Nephron (organoid): Measurements from ENCODE around the gene COA4.
A peak's percentile ranks its signal among the peaks of the same experiment; 100 is the strongest.
"Not testable (repeated sequence)": the region's sequence is repeated elsewhere in the genome, so short reads cannot be mapped to it uniquely, and the experiment has no call there.

ENCODE experiments used
- H3K27ac Mint-ChIP-seq, 3 experiments: 2 replicates each; pipeline ENCODE4 v1.8.0; 2020; ENCODE audit warnings: mixed read lengths in 3 of 3, mild to moderate bottlenecking in 2 of 3, moderate library complexity in 1 of 3
- H3K27me3 Mint-ChIP-seq: 2 replicates; pipeline ENCODE4 v1.8.0; 2021; ENCODE audit warnings: low read depth, mild to moderate bottlenecking, moderate library complexity, mixed read lengths
- H3K36me3 Mint-ChIP-seq: 2 replicates; pipeline ENCODE4 v1.8.0; 2020; ENCODE audit warnings: low read depth, mixed read lengths
- H3K4me1 Mint-ChIP-seq: 2 replicates; pipeline ENCODE4 v1.8.0; 2020; ENCODE audit warnings: mixed read lengths
- H3K4me3 Mint-ChIP-seq, 3 experiments: 2 replicates each; pipeline ENCODE4 v1.8.0; 2020; ENCODE audit warnings: mild to moderate bottlenecking in 3 of 3, mixed read lengths in 3 of 3, moderate library complexity in 2 of 3
- H3K9me3 Mint-ChIP-seq: 2 replicates; pipeline ENCODE4 v1.8.0; 2020; ENCODE audit warnings: mixed read lengths
- TF ChIP-seq, protein P1 (sequence below), 3 experiments: fragments of 200-600 bp; sonication (generic); IDR thresholded peaks; one replicate each; pipeline ENCODE4 v1.5.0; 2021; ENCODE audit warnings: antibody characterized with exemption in 3 of 3; ENCODE audit not compliant: unreplicated experiment in 3 of 3

Gene COA4

GRCh38 chr11:73889019-73889418, 12.4 kb upstream of the COA4 start:
- H3K9me3 Mint-ChIP-seq = no peaks in the 10 kb centered on the region
- H3K4me3 Mint-ChIP-seq = no peak overlapping the region
- H3K27ac Mint-ChIP-seq = no peak overlapping the region
- H3K4me1 Mint-ChIP-seq = no peaks in the 10 kb centered on the region
- TF ChIP-seq, protein P1, sequence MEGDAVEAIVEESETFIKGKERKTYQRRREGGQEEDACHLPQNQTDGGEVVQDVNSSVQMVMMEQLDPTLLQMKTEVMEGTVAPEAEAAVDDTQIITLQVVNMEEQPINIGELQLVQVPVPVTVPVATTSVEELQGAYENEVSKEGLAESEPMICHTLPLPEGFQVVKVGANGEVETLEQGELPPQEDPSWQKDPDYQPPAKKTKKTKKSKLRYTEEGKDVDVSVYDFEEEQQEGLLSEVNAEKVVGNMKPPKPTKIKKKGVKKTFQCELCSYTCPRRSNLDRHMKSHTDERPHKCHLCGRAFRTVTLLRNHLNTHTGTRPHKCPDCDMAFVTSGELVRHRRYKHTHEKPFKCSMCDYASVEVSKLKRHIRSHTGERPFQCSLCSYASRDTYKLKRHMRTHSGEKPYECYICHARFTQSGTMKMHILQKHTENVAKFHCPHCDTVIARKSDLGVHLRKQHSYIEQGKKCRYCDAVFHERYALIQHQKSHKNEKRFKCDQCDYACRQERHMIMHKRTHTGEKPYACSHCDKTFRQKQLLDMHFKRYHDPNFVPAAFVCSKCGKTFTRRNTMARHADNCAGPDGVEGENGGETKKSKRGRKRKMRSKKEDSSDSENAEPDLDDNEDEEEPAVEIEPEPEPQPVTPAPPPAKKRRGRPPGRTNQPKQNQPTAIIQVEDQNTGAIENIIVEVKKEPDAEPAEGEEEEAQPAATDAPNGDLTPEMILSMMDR (IDR thresholded peaks at IDR 0.05; ENCODE audit: unreplicated experiment in 3 of 3) = no peak
- H3K36me3 Mint-ChIP-seq = peaks cover 38% of the 10 kb centered on the region
- no peaks in the 10 kb centered on the region for H3K27me3 Mint-ChIP-seq

DNA sequence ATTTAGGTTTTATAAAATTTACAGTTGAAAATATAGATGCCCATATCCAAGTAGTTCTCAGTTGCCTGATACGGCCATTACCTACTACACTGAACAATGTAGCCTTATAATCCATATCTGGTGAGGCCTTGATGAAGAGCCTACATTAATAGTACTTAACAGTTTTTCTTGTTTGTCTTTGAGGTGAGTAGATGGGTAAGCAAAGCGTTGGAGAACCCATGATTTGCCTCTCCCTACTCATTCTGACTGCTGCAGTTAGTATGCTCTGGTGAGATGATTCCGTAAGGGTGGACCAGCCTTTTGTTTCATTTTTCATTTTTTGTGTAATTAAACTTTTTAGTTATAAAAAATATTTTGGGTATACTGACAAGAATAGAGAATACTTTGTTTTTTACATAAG, 11.6 kb upstream of the COA4 start:
- H3K4me3 Mint-ChIP-seq = no peak overlapping the region
- no peak overlapping the region for H3K27ac Mint-ChIP-seq
- peaks cover 5% of the 10 kb centered on the region for H3K4me1 Mint-ChIP-seq
- H3K36me3 Mint-ChIP-seq = peaks cover 43% of the 10 kb centered on the region
- TF ChIP-seq, protein P1 (IDR thresholded peaks at IDR 0.05; ENCODE audit: unreplicated experiment in 3 of 3) = no peak
- no peaks in the 10 kb centered on the region for H3K27me3 Mint-ChIP-seq
- H3K9me3 Mint-ChIP-seq = no peaks in the 10 kb centered on the region

- Mint-ChIP-seq H3K4me1 (peaks cover 5% of the 10 kb centered on the region), H3K4me3 (no peak overlapping the region), H3K27me3 (no peaks in the 10 kb centered on the region), H3K27ac (no peak overlapping the region), H3K36me3 (peaks cover 20% of the 10 kb centered on the region), H3K9me3 (no peaks in the 10 kb centered on the region)
- TF ChIP-seq, protein P1 (IDR thresholded peaks at IDR 0.05; ENCODE audit: unreplicated experiment in 3 of 3) = no peak
Measured at GRCh38 chr11:73883856-73884255, 7.2 kb upstream of the COA4 start.

DNA sequence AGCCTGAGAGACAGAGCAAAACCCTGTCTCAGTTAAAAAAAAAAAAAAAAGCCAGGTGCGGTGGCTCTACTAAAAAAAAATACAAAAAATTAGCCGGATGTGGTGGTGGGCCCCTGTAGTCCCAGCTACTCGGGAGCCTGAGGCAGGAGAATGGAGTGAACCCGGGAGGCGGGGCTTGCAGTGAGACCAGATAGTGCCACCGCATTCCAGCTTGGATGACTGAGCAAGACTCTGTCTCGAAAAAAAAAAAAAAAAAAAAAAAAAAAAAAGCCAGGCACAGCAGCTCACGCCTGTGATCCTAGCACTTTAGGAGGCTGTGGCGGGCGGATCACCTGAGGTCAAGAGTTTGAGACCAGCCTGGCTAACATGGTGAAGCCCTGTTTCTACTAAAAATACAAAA, 3.8 kb upstream of the COA4 start:
- not testable (repeated sequence) for H3K27ac Mint-ChIP-seq
- peaks cover 19% of the 10 kb centered on the region for H3K4me1 Mint-ChIP-seq

GRCh38 chr11:73878771-73879170, 2.1 kb upstream of the COA4 start:
- H3K9me3 Mint-ChIP-seq = no peaks in the 10 kb centered on the region
- H3K4me1 Mint-ChIP-seq = peaks cover 26% of the 10 kb centered on the region
- no peak overlapping the region for H3K27ac Mint-ChIP-seq
- no peaks in the 10 kb centered on the region for H3K27me3 Mint-ChIP-seq
- peaks cover 6% of the 10 kb centered on the region for H3K36me3 Mint-ChIP-seq
- TF ChIP-seq, protein P1 (IDR thresholded peaks at IDR 0.05; ENCODE audit: unreplicated experiment in 3 of 3) = no peak
- H3K4me3 Mint-ChIP-seq = peak overlapping the region; percentile 43 to 65 (median 59)

More for the DNA sequence above, 3.8 kb upstream of the COA4 start:
- not testable (repeated sequence) for H3K4me3 Mint-ChIP-seq, H3K27me3 Mint-ChIP-seq, H3K9me3 Mint-ChIP-seq, H3K36me3 Mint-ChIP-seq

- Mint-ChIP-seq H3K9me3 (no peaks in the 10 kb centered on the region), H3K4me1 (peaks cover 32% of the 10 kb centered on the region), H3K27ac (peak overlapping the region; percentile 94 to 100 (median 99)), H3K4me3 (peak overlapping the region; percentile 96 to 99 (median 97)), H3K36me3 (peaks cover 25% of the 10 kb centered on the region), H3K27me3 (no peaks in the 10 kb centered on the region)
- TF ChIP-seq, protein P1 (IDR thresholded peaks at IDR 0.05; ENCODE audit: unreplicated experiment in 3 of 3) = no peak
Measured at GRCh38 chr11:73875840-73876239, 806 bp downstream of the COA4 start.
